GM19035 (cell line): ENCODE results near the gene LEFTY2.
"Not testable (repeated sequence)": the region's sequence is repeated elsewhere in the genome, so short reads cannot be mapped to it uniquely, and the experiment has no call there.

Source experiments
- ATAC-seq: cut with Tn5 transposase; IDR thresholded peaks from one replicate; pipeline ENCODE4 v1.9.1; 2021; ENCODE audit not compliant: unreplicated experiment

LEFTY2 gene

DNA sequence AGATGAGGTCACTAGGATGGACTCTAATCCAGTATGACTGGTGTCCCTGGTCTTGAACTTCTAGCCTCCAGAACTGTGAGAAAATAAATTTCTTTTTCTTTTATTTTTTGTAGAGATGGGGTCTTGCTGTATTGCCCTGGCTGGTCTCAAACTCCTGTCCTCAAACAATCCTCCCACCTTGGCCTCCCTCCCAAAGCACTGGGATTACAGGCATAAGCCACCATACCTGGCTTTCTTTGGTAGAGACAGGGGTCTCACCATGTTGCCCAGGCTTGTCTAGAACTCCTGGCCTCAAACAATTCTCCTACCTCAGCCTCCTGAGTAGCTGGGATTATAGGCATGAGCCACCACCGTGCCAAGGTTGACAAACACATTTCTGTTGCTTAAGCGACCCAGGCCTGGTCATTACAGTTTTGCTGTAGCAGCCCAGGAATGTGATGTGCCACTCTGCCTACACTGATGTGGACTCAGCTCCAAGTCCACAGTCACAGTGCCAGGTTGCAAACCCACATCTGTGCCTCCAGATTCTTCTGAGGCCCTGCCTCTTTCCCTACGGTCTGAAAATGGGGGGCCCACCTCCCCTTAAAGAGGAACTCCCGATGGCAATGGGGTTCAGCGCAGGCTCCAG is 32.9 kb downstream of the LEFTY2 start:
- no peak for ATAC-seq

GRCh38 chr1:225907341-225907740 is 33.7 kb downstream of the LEFTY2 start:
- no peak for ATAC-seq

DNA sequence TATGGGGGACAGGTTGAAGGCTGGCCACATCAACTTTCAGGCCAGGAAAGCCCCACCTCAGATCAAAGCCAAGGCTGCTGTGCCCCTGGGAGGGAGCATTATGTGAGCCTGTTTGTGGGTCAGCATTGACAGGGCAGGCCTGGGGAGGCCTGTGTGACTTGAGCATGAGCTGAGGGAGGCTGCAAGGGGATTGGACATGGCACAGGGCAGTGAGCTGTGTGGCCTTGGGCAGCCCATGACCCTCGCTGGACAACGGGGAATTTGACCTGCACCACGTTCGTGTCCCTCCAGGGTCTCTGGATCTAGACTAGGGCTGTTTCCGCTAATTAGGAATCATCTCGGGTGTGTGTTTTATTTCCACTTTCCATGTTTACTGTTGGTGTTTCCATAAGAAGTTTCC is 34.6 kb downstream of the LEFTY2 start:
- ATAC-seq = no peak

GRCh38 chr1:225903623-225904022 is 37.4 kb downstream of the LEFTY2 start:
- no peak for ATAC-seq

DNA sequence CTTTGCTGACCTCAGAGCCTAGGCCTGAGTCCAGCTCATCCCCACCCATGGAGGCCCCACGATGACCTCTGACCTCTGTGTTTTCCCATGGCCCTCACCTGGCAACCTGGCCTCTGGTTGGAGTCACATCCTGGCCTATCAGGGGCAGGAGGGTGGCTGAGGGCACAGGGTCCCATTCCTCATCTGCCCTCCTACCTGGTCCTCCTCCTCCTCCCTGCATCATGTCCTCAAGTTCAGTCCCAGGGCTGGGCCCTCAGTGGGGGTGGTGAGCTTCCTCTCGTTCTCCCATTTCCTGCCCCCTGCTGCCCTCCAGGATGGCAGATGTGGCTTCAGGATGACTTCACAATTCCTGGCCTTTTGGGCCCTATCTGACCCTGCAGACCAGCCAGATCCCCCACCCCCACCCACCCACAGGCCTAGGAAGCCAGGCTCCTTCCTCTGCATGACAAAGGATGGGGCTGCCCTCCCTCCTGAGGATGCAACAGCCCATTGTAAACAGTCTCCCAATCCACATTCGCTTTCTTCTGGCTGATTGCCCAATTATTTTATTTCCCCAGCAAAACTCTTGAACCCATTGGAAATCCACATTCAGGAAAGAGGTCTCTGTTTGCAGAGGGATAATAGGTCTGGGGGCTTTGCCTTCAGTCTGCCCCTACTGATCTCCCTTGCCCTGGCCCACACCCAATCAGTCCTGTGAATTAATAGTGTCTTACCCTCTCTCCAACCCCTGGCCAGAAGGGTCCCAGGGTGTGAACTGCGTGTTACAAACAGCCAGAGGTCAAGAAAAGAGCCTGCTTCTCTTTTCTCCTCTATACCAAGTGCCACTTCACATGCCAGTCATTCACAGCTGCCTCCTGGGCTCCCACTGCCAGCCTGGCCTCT is 41.7 kb downstream of the LEFTY2 start:
- ATAC-seq = no peak

DNA sequence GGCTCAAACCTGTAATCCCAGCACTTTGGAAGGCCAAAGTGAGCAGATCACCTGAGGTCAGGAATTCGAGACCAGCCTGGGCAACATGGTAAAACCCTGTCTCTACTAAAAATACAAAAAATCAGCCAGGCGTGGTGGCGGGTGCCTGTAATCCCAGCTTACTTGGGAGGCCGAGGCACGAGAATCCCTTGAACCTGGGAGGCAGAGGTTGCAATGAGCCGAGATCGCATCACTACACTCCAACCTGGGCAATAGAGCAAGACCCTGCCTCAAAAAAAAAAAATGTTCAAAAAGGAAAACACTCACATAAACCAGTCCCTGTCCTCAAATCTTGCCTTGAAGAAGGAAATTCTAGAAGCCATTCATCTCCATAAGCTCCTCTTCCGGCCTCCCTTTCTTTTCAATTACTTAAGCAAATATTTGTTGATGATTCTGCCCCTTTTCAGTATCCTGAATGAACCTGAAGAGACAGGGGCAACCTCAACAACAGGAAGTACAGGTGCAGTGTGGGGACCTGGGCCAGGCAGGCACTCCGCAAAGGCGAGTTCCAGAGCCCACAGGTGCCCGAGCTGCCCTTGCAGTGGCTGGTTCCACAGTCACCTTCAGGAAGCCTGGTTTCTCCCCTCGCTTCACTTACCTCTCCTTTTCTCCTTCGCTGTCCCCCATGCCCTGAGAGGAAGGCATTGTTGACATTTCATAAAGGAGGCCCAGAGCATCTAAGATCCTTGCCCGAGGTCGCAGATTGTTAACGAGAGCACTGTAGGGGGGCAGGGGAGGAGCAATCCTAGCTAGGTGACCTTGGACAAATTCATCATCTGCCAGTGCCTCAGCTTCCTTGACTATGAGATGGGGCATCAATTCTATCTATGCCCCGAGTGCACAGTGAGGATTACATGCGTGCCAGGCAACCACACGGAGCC is 43.2 kb downstream of the LEFTY2 start:
- no peak for ATAC-seq

- ATAC-seq = peak; percentile 100
Observed at GRCh38 chr1:225896937-225897549, 44.0 kb downstream of the LEFTY2 start.

DNA sequence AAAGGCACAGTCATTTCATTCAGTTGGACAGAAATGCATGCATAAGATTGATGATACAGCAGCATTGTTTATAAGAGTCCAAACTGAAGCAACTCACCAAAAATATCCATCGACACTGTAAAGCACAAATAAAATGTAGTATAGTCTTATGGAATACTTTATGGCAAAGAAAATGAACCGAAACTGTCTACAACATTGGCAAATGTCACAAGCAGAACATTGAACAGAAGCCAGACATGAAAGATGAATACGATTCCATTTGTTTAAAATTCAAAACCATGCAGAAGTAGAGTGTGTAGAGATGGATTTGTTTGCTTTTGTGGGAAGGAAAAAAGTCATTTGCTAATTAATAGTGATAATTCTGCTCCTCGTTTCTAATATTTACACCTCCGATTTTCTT is 44.5 kb downstream of the LEFTY2 start:
- no peak for ATAC-seq

- ATAC-seq = no peak
Observed at GRCh38 chr1:225892307-225892706, 48.7 kb downstream of the LEFTY2 start.

- ATAC-seq = no peak
Observed at GRCh38 chr1:225891229-225891972, 49.6 kb downstream of the LEFTY2 start.

- ATAC-seq = no peak
Observed at GRCh38 chr1:225890346-225891228, 50.4 kb downstream of the LEFTY2 start.

GRCh38 chr1:225889743-225890142 is 51.3 kb downstream of the LEFTY2 start:
- no peak for ATAC-seq

- ATAC-seq = no peak
Observed at GRCh38 chr1:225888898-225889601, 52.0 kb downstream of the LEFTY2 start, which contains the start of gene LEFTY1. Gene LEFTY1, minus strand, starts transcription at chr1:225889146. Its CDS starts 80 bp downstream, at chr1:225889066.

- no peak for ATAC-seq
Observed at GRCh38 chr1:225888289-225888897, 52.6 kb downstream of the LEFTY2 start.

DNA sequence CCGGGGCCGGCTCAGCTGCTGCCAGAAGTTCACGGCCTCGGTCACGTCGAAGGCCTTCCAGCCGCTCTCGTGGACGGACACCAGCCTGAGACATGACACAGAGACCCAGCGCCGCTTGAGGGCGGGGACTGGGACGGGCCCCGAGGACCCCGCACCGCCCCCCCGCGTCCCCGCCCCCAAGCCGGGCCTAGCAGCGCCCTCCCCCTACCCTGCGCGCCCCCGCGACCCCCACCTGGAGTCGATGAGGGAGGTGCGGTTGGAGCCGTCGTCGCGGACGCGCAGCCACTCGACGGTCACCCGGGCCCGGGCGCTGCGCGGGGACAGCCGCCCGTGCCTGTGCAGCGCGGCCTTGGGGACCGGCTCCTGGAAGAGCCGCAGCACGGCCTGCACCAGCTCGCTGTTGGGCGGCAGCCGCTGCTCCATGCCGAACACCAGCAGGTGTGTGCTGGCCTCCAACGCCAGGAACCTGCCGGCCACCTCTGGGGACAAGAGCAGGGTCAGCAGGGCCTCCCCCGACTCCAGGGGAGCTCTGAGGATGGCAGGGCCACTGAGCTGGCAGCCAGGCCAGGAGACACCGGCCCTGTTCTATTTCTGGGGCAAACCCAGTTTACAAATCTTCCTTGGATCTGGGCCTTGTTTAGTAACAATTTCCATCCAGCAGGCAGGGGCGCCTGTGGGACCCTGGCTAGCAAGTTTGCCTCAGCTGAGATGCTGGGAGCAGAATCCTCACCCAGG is 53.3 kb downstream of the LEFTY2 start:
- ATAC-seq = not testable (repeated sequence)

GRCh38 chr1:225887030-225887314 is 54.0 kb downstream of the LEFTY2 start:
- ATAC-seq = no peak
